ENCODE results near the gene SLC23A2.
"Not testable (repeated sequence)": the region's sequence is repeated elsewhere in the genome, so short reads cannot be mapped to it uniquely, and the experiment has no call there.

SLC23A2 gene

GRCh38 chr20:4898282-4899244 is 102.7 kb downstream of the SLC23A2 start:
- peak; percentile 64 for DNase-seq

GRCh38 chr20:4897600-4897999 is 103.7 kb downstream of the SLC23A2 start:
- DNase-seq = no peak

GRCh38 chr20:4896971-4897497 is 104.3 kb downstream of the SLC23A2 start:
- DNase-seq = no peak

DNA sequence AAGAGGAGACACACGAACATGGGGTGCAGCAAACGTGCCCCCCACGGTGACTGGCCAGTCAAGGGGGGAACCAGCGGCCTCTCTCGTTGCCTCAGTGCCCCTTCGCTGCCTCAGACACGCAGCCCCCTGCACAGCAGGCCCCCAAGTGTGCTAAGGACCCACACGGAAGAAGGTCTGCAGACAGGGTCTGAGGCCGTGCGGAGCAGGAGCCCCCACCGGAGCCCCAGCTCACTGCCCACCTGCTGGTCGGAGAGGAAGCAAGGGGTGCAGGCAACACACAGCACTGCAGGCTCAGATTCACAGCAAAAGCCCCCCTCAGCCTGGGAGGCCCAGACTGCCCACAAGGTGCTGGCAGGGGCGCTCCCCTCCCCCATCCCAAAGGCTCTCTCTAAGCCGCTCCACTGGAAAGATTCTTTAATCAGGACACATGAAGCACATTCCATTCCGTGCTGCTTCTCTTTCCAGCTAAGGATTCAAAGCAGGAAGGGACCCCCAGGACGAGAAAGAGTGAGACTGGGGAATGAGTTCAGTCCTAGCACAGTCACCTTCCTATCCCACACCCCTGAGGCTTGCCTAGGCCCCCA is 105.1 kb downstream of the SLC23A2 start:
- DNase-seq = no peak

GRCh38 chr20:4894981-4895381 is 106.3 kb downstream of the SLC23A2 start:
- DNase-seq = no peak

DNA sequence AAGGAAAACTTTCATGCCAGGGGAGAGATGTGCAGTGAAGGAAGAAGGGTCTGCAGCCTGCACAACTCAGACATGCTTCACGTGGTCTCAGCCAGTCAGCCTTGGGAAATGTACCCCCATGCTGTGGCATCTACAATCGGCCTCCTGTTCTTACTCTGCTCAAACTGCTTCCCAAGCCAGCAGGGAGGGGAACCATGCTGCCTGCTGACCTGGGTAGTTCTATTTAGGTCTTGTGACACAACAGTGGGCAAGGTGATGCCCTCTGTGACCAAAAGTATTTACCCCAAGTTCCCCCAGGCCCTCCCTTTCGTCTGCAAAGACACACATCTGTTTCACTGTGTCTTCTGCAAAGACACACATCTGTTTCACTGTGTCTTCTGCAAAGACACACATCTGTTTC is 106.9 kb downstream of the SLC23A2 start:
- DNase-seq = no peak

DNA sequence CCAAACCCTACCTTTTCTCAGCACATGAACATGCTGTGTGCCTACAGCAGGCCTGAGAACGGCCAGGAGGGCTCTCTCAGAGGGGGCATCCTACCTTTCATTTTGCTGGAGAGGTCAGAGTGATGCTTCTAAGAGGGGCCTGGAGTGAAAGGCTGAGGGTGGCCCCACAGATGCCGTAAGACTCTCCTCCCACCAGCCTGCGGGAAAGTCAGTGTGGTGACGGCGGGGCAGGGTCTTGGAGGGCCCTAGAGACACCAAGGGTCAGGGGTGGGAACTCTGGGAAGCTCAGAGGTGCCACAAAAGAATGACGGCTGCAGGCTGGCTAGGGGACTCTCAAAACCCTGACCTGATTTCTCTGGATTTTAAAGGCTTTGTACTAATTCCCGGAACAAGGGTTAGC is 107.6 kb downstream of the SLC23A2 start:
- no peak for DNase-seq

DNA sequence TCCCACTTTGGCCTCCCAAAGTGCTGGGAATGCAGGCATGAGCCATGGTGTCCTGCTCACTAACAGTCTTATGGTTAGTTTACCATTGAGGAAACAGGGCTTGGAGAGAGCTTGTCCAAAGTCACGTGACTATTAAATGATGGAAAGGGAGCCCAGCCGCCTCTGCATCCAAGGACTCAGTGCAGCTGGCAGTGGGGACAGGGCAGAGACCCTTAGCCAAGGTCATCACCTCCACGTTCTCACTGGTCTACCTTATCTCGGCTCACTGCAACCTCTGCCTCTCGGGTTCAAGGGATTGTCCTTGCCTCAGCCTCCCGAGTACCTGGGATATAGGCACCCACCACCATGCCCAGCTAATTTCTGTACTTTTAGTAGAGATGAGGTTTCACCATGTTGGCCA is 109.3 kb downstream of the SLC23A2 start:
- no peak for DNase-seq

- no peak for DNase-seq
These were observed 110.0 kb downstream of the SLC23A2 start for GRCh38 chr20:4891190-4891763.

GRCh38 chr20:4889446-4889845 is 111.9 kb downstream of the SLC23A2 start:
- no peak for DNase-seq

DNA sequence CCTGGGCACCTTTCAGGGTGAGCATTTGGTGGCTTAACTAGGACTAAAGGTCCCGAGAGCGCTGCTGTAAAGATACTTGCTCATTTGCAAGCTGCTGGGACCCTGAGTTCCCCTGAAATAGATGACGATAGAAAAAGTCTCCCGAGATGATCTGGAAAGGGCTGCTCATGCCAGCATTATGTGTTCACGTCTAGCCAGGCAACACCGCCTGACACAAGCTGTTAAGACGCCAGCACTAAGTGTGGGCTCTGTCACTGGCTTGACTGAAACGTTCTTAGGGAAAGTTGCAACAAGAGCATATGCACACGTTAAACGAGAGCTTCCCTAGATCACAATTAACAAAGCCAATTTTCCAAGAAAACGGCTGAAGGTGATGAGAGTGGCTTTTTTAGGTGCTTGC is 113.7 kb downstream of the SLC23A2 start:
- no peak for DNase-seq

DNA sequence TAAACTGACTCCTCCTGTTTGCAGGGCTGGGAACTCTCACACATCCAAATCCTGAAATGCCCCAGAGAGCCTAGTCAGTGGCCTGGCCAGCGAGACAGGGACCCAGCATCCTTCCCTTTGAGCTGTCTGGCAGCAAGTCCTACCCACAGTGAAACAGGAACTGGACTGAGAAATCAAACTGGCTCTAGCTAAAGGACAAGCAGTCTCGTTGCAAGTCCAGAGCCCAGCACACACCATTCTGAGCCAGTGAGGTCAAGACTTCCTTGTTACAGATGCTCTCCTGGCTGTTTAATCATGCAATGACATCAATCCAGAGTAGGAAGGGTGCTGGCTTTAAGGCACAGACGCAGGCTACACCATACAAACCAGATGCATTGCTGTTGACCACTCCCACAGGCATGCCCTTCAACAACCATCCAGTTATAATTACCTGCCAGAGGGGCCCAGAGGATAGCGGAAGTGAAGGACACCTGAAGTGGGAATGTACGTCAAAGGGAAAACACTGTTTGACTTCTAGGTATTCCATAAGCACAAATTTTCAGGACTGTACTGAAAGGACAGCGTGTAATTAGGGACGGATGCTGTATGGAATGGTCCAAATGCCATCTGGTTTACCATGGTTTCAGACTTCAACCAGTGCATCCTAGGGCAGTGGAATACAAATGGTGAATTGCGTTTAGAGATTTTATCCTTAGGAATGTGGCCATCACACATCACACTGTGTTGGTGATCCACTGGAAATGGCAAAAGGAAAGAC is 114.4 kb downstream of the SLC23A2 start:
- DNase-seq = no peak

GRCh38 chr20:4885877-4886276 is 115.4 kb downstream of the SLC23A2 start:
- no peak for DNase-seq

DNA sequence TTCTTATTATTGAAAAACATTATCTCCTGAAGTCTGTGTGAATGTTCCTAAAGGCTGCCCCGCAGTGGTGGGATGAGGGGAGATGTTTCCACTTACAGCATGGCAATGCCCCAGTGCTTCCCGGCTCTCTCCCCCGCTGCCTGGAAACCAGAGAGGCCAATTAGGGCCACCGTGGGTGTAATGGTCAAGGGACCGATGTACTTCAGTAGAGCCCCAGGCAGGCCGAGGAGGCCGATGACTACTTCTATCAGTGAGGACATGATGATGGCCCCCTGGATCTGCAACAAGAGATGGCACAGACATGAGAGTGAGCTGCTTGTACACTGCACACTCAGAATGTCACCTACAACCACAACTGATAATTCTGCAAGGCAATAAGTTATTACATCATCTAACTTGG is 117.8 kb downstream of the SLC23A2 start:
- no peak for DNase-seq

DNA sequence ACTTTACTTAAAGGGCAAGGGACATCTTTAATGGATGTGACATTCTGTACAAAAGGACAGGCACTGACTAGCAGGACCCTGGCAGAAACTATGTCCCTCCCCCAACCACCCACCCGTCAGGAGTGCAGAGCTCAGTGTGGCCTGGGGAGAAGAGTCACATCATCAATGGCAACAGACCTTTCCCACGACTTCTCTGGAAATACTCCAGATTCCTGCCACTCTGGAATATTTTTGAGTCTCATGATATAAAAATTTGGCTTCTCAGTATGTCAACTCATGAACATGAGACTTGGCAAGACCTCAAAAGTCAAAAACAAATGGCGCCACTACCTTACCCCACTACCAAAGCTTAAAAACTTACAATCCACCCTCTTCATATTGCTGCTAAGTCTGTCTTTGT is 118.3 kb downstream of the SLC23A2 start:
- no peak for DNase-seq

GRCh38 chr20:4881006-4881730 is 120.1 kb downstream of the SLC23A2 start:
- no peak for DNase-seq

DNA sequence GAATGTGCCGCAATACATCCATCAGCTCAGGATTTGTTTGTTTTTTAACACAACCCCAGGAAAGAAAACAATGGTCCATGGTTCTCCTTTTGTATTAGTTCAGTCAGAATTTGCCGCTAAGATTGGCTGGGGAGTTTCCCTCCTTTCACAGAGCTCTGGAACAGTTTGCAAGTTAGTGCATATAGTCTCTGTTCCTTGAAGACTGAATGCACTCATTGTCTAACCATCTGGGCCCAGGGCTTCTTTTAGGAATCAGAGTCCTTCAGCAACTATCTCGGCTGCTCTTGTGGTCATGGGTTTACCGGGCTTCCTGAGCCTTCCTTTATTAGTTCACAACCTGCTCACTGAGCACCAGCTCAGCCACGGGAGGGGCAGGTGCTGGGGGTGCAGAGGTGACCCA is 121.3 kb downstream of the SLC23A2 start:
- no peak for DNase-seq

- not testable (repeated sequence) for DNase-seq
These were observed 123.2 kb downstream of the SLC23A2 start for GRCh38 chr20:4878099-4878498.

DNA sequence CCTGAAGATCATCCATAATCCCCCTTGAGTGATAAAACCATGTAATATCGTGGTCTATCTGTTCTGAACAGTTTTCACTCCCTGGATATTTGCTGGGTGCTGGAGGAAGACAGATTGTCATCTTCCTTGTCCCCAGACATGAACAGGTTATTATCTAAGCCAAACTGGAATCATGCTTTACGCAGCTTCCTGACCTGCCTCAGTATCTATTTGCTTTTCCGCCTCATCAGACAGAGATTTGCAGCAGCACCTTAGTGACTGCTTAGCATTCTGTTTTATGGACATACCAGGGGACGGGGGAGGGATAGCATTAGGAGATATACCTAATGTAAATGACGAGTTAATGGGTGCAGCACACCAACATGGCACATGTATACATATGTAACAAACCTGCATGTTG is 124.6 kb downstream of the SLC23A2 start:
- no peak for DNase-seq

DNA sequence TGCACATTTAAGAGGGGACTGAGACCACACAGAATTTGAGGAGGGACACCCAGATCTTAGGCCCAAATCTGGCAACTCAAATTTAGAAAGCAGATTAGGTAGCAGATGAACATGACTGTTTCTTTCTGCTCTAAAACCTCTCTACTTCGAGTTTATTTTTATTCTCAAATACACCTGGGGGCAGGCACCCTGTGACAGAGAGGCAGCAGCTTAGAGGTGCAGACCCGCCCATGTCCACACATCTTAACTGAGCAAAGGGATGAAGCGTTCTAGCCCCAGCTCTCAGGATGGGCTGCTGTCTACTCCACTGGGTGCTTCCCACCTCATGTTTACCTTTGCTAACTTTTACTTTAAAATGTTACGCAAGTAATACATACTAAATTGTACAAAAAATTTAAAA is 125.0 kb downstream of the SLC23A2 start:
- no peak for DNase-seq

GRCh38 chr20:4875578-4876067 is 125.7 kb downstream of the SLC23A2 start:
- no peak for DNase-seq

- DNase-seq = no peak
These were observed 127.9 kb downstream of the SLC23A2 start for GRCh38 chr20:4873396-4873795.

Measured in HCEC 1CT (cell line).